ENCODE data around the gene NELFCD. TPM values are rescaled to one million over a fixed set of nuclear protein-coding genes. Genes with fewer than 3 reads are reported as not detected.

Gene NELFCD
- total and polyA plus RNA-seq, 2 donors (not counting 1 experiment from before 2014, with no cell fraction given), result 80.2 to 107 TPM

DNA sequence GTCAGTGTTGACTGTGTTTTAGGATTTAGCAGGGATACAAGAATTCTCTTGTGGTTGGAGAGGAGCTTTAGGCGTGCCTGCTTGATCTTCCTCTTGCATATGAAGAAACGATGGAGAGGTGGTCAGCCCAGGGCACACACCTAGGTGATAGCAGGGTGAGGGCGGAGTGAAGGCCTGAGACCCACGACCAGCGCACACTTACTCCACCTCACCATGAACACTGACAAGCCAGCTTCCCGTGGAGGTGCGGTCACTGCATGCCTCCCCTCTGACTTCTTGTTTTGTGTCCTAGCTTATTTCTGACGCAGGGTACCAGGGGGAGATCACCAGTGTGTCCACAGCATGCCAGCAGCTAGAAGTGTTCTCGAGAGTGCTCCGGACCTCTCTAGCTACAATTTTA lies 8.1 kb downstream of the NELFCD start:
- Histone ChIP-seq H3K4me1 (ENCODE audit: control insufficient read depth in 2 of 2, insufficient read depth in 2 of 2, low read length in 2 of 2) (peaks cover 14 to 24% of the 10 kb centered on the region in 2 donors), H3K79me2 (ENCODE audit: control insufficient read depth, insufficient read depth, low read length) (peaks cover 43% of the 10 kb centered on the region), H3K9me3 (ENCODE audit: control extremely low read depth in 1 of 3, control insufficient read depth in 2 of 3, insufficient read depth in 1 of 3, low read length in 2 of 3) (no peaks in the 10 kb centered on the region), H3K4me3 (ENCODE audit: control extremely low read depth in 1 of 5, extremely low read depth in 1 of 5, insufficient read depth in 1 of 5, low read depth in 2 of 5, low read length in 4 of 5) (no peak overlapping the region), H3K4me2 (replicated peaks; ENCODE audit: low read depth, low read length, poor library complexity, severe bottlenecking) (no peak overlapping the region), H3K36me3 (replicated peaks in 1 of 2; ENCODE audit: control extremely low read depth in 1 of 2, control insufficient read depth in 1 of 2, extremely low read depth in 1 of 2, insufficient read depth in 2 of 2, low read length in 1 of 2) (peaks cover 4 to 87% of the 10 kb centered on the region in 2 experiments), H3K27ac (ENCODE audit: low read length in 2 of 2) (no peak overlapping the region), H3K27me3 (replicated peaks in 1 of 4; ENCODE audit: control extremely low read depth in 1 of 4, control insufficient read depth in 3 of 4, insufficient read depth in 4 of 4, low read length in 3 of 4) (no peaks in the 10 kb centered on the region), H2AFZ (ENCODE audit: insufficient read depth, low read depth, low read length, poor library complexity, severe bottlenecking) (no peak overlapping the region), H4K20me1 (ENCODE audit: control insufficient read depth, insufficient read depth, low read length, poor library complexity, severe bottlenecking) (peaks cover 27% of the 10 kb centered on the region), H3K9ac (ENCODE audit: low read length) (no peak overlapping the region)
- Mint-ChIP-seq H3K4me1 (peaks cover 32% of the 10 kb centered on the region), H3K27me3 (no peaks in the 10 kb centered on the region), H3K27ac (no peak overlapping the region), H3K9me3 (ENCODE audit: insufficient read depth) (no peaks in the 10 kb centered on the region), H3K4me3 (no peak overlapping the region)
- DNase-seq, result no peak
- ATAC-seq (ENCODE audit: low read depth), result no peak
- intact Hi-C loops (cut with micrococcal nuclease), result no loop called here
- POLR2A ChIA-PET, result interaction anchor here (0.7 kb wide), 1 partner anchor 86 kb away, joined by 3 read pairs; no protein-coding TSS in a partner anchor
- CTCF ChIA-PET, result no interaction called here
- TF ChIP-seq, protein P1, sequence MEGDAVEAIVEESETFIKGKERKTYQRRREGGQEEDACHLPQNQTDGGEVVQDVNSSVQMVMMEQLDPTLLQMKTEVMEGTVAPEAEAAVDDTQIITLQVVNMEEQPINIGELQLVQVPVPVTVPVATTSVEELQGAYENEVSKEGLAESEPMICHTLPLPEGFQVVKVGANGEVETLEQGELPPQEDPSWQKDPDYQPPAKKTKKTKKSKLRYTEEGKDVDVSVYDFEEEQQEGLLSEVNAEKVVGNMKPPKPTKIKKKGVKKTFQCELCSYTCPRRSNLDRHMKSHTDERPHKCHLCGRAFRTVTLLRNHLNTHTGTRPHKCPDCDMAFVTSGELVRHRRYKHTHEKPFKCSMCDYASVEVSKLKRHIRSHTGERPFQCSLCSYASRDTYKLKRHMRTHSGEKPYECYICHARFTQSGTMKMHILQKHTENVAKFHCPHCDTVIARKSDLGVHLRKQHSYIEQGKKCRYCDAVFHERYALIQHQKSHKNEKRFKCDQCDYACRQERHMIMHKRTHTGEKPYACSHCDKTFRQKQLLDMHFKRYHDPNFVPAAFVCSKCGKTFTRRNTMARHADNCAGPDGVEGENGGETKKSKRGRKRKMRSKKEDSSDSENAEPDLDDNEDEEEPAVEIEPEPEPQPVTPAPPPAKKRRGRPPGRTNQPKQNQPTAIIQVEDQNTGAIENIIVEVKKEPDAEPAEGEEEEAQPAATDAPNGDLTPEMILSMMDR (IDR thresholded peaks at IDR 0.05), result no peak
- no peak for TF ChIP-seq EZH2 (IDR thresholded peaks at IDR 0.05; ENCODE audit: borderline replicate concordance, insufficient read depth, low read depth, low read length, poor library complexity, severe bottlenecking)
- WGBS (ENCODE audit: insufficient coverage), result 93% methylated on average over 6 of the region's 10 CpGs

DNA sequence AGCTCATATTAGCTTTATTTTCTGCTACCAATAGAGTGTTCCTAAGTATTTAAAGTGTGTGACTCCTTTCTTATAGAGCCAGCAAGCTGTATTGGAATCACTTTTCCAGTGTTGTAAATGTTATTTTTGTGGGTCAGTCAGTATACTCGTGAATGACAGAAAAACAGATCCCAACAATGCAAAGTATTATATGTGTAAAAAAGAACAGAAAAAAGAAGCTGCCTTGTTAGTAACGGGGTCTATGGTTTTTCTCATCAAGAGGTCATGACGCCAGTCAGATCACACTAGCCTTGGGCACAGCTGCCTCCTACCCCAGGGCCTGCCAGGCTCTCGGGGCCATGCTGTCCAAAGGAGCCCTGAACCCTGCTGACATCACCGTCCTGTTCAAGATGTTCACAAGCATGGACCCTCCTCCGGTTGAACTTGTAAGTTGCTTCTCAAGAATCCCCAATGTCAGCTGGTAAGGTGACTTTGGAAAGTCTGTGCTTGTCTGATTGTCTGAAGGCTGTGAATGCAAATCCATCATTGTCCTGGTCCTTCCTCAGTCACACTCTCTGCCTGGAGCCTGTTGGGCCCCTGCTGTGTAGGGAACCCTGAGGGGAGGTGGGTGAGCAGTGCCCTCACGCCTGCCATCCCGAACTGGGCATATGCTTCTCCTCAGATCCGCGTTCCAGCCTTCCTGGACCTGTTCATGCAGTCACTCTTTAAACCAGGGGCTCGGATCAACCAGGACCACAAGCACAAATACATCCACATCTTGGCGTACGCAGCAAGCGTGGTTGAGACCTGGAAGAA lies 9.8 kb downstream of the NELFCD start:
- DNase-seq (no peak), ATAC-seq (ENCODE audit: low read depth) (no peak)
- Histone ChIP-seq H3K4me1 (ENCODE audit: control insufficient read depth in 2 of 2, insufficient read depth in 2 of 2, low read length in 2 of 2) (peaks cover 17 to 32% of the 10 kb centered on the region in 2 donors), H3K27ac (ENCODE audit: low read length in 2 of 2) (no peak overlapping the region), H4K20me1 (ENCODE audit: control insufficient read depth, insufficient read depth, low read length, poor library complexity, severe bottlenecking) (peaks cover 21% of the 10 kb centered on the region), H2AFZ (ENCODE audit: insufficient read depth, low read depth, low read length, poor library complexity, severe bottlenecking) (no peak overlapping the region), H3K9me3 (ENCODE audit: control extremely low read depth in 1 of 3, control insufficient read depth in 2 of 3, insufficient read depth in 1 of 3, low read length in 2 of 3) (no peaks in the 10 kb centered on the region), H3K36me3 (replicated peaks in 1 of 2; ENCODE audit: control extremely low read depth in 1 of 2, control insufficient read depth in 1 of 2, extremely low read depth in 1 of 2, insufficient read depth in 2 of 2, low read length in 1 of 2) (peaks cover 5 to 97% of the 10 kb centered on the region in 2 experiments), H3K4me2 (replicated peaks; ENCODE audit: low read depth, low read length, poor library complexity, severe bottlenecking) (no peak overlapping the region), H3K79me2 (ENCODE audit: control insufficient read depth, insufficient read depth, low read length) (peaks cover 28% of the 10 kb centered on the region), H3K27me3 (replicated peaks in 1 of 4; ENCODE audit: control extremely low read depth in 1 of 4, control insufficient read depth in 3 of 4, insufficient read depth in 4 of 4, low read length in 3 of 4) (no peaks in the 10 kb centered on the region), H3K4me3 (ENCODE audit: control extremely low read depth in 1 of 5, extremely low read depth in 1 of 5, insufficient read depth in 1 of 5, low read depth in 2 of 5, low read length in 4 of 5) (no peak overlapping the region), H3K9ac (ENCODE audit: low read length) (no peak overlapping the region)
- Mint-ChIP-seq H3K4me3 (no peak overlapping the region), H3K9me3 (ENCODE audit: insufficient read depth) (no peaks in the 10 kb centered on the region), H3K27me3 (no peaks in the 10 kb centered on the region), H3K4me1 (peaks cover 38% of the 10 kb centered on the region), H3K27ac (peak overlapping the region; percentile 10)
- no peak for TF ChIP-seq EZH2 (IDR thresholded peaks at IDR 0.05; ENCODE audit: borderline replicate concordance, insufficient read depth, low read depth, low read length, poor library complexity, severe bottlenecking)
- TF ChIP-seq, protein P1 (IDR thresholded peaks at IDR 0.05), result no peak
- POLR2A ChIA-PET, result interaction anchor here (0.6 kb wide), 1 partner anchor 16 kb away, joined by 3 read pairs; no protein-coding TSS in a partner anchor
- CTCF ChIA-PET, result interaction anchor here (0.7 to 1.6 kb wide), 3 partner anchors 8 to 90 kb away, joined by 3 to 6 read pairs (median 3); partner anchors contain the start of gene ATP5F1E
- intact Hi-C loops (cut with micrococcal nuclease), result no loop called here
- WGBS (ENCODE audit: insufficient coverage), result 93% methylated on average over 7 of the region's 14 CpGs
